HG02870 (cell line): ENCODE data around the gene ARID1B.

Experiments used
- ATAC-seq: cut with Tn5 transposase; IDR thresholded peaks from one replicate; pipeline ENCODE4 v1.9.1; 2021; ENCODE audit warnings: mild to moderate bottlenecking, moderate library complexity; ENCODE audit not compliant: unreplicated experiment

ARID1B gene

GRCh38 chr6:157168471-157168870, 391.3 kb downstream of the ARID1B start:
- ATAC-seq = no peak

- ATAC-seq = no peak
These were observed 392.0 kb downstream of the ARID1B start for GRCh38 chr6:157169226-157169625.

- no peak for ATAC-seq
These were observed 392.5 kb downstream of the ARID1B start for GRCh38 chr6:157169656-157170055.

DNA sequence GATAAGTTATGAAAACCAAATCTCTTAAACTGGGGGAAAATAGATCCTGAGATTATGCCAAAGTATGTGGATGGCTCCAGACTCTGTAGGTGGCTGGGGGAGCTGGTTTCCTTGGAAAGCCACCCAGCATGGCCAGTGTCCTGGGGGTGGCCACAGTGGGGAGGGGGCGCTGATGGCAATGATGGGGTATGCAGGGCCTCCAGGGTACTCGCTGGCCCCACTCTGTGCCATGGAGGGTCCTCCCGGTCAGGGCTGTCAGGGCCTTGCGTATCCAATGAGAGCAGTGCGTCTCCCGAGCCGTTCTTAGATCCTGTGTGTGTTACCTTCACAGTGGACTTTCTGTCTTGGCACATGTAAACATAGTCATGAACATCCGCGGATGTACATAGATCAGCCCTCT, 393.4 kb downstream of the ARID1B start:
- ATAC-seq = no peak

GRCh38 chr6:157171801-157172200, 394.6 kb downstream of the ARID1B start:
- no peak for ATAC-seq

DNA sequence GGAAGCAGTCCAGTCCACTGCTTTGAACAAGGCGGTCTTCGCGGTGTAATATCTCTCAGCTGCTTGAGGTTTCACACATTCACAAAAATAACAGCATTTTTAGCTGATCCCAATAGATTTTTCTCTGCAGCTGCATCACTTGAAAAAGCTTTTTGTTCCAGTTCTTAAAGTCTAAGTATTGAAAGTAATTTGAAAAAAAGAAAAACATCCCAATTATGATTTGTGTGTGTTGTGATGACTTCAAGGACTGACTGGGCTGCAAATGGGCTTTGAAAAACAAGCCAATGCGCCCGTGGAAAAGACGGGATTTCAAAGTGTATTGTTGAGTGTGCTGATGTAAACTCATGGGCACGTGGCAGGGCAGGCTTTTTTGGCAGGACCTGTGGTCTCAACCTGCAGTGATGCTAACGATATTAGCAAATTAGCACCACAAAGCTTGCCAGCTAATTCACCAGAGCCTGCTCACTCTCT, 395.1 kb downstream of the ARID1B start:
- no peak for ATAC-seq

DNA sequence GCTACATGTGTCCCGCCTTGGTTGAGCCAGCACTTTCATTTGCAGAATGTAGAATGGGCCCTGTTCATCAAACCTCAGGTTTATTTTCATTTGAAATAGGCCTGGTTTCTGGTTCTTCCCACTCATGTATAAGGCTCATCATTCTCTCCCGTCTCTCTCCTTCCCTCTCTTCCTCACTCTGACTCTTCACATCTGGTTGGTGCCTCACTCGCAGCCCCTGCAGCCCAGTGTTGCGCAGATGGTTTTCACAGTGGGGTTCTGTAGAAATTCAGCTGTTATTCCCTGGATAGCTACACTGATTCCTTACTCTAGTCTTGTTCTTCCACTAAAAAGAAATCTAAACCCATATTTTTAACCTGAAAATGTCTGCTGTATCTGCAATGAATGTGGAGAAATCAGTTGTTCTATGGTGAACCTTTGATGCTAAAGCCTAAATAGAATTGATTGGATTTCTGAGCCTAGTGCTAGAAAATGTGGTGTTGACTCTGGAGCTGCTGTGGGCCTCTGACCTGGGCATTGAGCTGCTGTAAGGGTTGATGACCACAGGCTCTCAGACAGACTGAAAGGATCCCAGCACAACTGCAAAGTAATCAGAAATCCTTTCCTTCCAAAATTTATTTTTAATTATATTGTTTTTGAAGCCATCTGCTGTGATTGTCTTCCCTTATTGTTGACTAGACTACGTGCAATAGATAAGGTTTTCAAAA, 395.8 kb downstream of the ARID1B start:
- ATAC-seq = no peak

- no peak for ATAC-seq
These were observed 396.6 kb downstream of the ARID1B start for GRCh38 chr6:157173776-157174175.

DNA sequence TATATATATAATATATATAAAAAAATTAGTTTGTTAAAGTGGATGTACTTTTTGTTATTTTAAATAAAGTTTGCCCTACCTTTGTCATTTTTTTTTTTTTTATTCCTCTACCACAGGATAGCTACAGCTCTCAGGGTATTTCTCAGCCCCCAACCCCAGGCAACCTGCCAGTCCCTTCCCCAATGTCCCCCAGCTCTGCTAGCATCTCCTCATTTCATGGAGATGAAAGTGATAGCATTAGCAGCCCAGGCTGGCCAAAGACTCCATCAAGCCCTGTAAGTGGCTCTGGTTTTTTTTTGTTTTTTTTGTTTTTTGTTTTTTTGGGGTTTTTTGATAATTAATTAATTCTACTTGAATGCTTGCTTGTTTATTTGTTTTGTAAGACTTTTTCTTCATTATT, 397.6 kb downstream of the ARID1B start:
- no peak for ATAC-seq

- no peak for ATAC-seq
These were observed 400.7 kb downstream of the ARID1B start for GRCh38 chr6:157177731-157178336.

DNA sequence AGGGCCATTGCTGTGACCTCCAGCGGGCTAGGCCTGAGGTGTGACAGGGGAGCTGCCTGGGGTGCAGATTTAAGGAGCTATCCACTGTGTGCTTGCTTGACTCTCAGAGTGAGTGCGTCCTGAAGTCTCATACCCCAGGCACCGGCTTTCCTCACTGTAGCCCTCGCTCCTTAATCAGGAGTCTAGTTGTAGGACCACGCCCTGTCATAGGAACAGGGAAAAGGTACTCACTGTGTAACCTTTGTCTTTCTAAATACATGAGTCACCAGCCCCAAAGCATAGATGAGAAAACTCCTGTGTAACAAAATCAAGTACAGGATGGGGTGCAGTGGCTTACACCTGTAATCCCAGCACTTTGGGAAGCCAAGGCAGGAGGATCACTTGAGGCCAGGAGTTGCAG, 404.5 kb downstream of the ARID1B start:
- no peak for ATAC-seq

DNA sequence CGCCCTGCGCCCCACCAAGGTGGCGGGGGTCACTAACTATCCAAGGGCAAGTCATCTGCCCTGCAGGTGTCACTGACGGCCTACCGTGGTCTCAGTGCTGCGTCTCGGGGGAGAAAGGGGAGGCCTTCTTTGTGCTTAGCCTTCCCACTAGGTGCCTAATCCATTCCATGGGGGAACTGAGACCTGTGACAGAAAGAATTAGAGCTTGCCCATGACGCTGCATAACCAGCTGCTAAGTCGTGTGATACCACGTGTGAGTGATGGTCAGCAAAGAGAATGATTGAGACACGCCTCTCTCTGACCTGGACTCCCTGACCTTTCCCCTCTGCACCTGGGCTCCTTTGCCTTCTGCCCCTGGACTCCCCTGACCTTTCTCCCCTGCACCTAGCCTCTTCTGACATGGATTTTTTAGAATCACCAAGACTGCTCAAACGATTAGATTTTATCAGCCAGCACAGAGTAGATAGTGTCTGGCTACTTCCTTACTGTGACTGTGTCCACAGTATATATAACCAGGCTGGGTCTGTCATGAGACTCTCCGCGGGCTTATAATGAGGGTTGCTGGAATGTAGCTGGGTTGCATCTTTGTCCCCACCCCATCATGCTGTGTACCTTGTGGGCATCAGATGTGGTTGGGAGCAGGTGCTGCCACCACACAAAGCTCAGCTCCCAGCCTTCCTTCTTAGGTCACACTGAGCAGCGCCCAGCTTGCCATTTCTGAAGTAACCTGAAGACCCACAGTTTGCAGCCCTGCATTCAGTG, 405.5 kb downstream of the ARID1B start:
- no peak for ATAC-seq

GRCh38 chr6:157184202-157185015, 407.2 kb downstream of the ARID1B start:
- ATAC-seq = no peak

DNA sequence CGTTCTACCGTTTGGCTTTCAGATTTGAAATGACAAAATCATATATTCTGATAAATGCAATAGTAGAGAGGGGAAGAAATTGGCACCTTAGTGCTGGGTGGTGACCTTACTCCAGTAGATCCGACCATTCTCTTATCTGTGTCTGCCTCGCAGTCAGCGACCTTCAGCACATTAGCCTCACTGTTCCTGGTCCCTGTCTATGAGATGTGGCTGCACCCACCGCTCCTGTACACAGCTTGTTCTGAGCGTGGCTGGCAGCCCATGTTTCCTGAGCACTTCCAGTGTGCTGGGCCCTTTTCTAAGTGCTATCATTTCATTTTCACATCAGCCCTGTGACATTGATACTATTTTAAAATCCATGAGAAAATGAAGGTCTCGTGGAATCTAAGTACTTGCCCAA, 408.0 kb downstream of the ARID1B start:
- ATAC-seq = no peak

DNA sequence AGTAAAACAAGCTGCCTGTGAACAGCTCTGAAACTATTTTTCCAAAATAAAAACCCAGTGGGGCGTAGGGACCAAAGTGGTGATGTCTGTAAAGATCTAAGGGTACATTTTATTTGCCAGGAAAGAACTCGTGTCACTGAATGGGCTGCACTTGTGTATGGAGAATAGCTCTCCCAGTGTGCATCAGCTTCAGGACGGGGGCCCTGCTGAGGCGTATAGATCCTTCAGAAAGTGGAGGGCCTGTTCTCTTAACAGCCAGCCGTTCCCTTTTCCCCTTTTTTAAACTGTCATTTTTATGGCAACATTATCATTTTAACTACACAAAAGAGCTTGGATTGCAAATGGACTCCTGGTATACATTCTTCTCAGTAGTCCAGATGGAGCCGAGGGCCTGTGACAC, 408.8 kb downstream of the ARID1B start:
- ATAC-seq = no peak

DNA sequence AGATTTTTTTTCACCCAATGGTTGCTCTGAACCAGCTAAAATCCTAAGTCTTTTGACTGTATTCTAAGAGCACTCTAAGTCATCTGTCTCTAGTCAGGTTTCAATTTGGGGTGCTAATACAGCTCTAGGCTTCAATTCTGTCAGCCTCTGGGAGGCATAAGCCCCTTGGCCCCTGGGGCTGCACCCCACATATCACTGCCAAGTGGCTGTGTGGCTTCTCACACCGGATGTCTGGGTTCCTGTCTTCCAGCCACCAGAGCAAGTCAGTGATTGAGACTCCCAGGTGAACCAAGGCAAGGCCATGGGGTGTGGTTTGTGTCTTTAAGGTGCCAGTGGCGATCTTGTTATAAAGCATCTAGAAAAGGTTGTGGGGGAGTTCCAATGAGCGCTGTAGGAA, 409.6 kb downstream of the ARID1B start:
- ATAC-seq = no peak

DNA sequence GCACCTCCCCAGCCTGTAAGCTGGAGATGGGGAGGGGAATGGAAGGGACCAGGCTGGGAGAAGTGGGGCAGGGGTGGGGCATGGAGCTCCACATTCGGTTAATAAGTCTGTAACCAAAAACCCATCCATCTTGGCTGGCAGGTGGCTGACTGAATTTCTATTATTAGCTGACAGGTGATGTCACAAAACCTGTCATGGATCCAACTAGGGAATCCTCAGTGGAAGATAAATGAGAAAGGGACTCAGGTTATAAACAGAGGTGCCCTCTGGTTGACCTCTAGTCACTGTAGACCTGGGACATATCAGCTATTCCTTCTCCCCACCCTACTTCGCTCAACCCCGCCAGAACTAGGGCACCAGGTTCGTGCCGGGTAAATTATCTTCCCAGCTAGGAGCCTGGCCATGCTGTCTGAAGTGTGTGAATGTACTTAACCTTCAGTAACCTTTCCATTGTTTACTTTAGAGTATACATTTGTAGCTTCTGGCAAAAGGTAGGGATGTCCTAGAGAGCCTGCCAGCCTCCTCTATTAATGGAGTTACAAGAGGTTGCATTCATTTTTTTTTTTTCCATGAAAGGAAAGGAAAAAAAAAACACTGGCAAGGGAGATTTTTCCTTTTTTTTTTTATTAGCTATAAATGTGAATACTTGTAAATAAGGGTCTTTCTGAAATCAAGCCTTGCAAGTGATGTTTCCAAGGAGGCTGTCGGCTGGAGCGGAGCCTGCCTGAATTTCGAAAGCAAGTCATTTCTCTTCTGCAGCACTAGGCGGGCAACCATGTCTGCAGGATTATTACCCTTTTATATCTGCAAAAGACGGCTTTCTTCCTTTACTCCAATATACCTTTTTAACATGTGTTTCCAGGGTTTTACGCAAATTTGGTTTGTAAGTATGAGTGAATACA, 410.3 kb downstream of the ARID1B start:
- no peak for ATAC-seq

DNA sequence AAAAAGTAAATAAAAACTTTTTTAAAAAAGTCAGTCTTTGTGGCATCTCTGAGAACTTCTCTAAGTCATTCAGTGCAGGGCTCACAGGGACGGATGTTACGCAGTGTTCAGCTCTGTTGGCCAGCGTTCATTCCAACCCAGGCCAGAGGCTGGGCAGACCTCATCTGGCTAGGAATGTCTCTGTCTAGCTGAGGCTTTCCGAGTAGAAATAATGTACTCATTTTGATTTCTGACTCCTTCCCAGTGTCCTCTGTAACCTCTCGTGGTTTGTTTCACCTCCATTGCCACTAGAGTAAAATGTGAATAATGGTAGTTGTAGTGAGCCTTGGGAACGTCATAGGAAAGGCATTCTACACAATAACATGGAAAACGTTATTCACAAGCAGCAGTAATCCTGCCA, 411.0 kb downstream of the ARID1B start:
- ATAC-seq = no peak

- no peak for ATAC-seq
These were observed 416.3 kb downstream of the ARID1B start for GRCh38 chr6:157193443-157193996.

GRCh38 chr6:157194110-157194509, 416.9 kb downstream of the ARID1B start:
- no peak for ATAC-seq
